ENCODE measurements around the gene MAP3K7. TPM values are rescaled to one million over a fixed set of nuclear protein-coding genes. Genes with fewer than 3 reads are reported as not detected.

The MAP3K7 gene
- total and polyA plus RNA-seq, 11 donors, result 9.6 to 26.1 (median 18.0) TPM

DNA sequence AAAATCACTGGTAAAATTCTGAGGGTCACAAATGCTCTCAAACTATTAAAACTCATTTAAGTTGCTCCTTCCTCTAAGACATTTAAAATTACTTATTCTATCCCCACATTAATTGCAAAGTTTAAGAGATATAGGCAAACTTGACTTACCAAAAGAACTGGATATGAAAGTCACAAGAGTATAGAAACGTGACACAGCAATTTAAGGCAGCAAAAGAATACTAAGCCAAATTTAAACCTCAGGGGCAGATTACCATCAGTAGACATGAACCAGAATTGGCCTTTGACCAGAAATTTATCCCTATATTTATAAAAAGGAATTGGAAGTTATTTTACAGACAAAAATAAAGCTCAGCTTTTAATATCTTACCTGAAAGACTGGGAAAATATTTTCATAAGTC, 56.0 kb downstream of the MAP3K7 start:
- no peak overlapping the region for H3K27ac ChIP-seq

DNA sequence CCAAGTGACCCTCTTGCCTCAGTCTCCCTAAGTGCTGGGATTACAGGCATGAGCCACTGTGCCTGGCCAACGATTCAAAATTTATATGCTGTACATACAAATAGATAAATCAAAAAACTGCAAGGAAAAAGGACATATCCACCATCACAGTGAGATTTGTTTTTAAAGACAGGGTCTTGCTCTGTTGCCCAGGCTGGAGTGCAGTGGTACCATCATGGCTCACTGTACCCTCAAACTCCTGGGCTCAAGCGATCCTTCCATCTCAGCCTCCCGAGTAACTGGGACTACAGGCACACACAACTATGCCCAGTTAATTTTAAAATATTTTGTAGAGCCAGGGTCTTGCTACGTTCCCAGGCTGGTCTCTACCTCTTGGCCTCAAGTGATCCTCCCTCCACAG, 61.5 kb downstream of the MAP3K7 start:
- Histone ChIP-seq H3K36me3 (peaks cover 0 to 66% (median 34%) of the 10 kb centered on the region in 9 donors), H3K4me1 (peaks cover 0 to 7% (median 0%) of the 10 kb centered on the region in 12 donors), H3K27me3 (no peaks in the 10 kb centered on the region), H3K27ac (no peak overlapping the region), H3K4me3 (no peak overlapping the region), H3K9me3 (no peaks in the 10 kb centered on the region)
- no peak for ATAC-seq
- no peak for TF ChIP-seq POLR2A (IDR thresholded peaks at IDR 0.05)
- TF ChIP-seq, protein P1, sequence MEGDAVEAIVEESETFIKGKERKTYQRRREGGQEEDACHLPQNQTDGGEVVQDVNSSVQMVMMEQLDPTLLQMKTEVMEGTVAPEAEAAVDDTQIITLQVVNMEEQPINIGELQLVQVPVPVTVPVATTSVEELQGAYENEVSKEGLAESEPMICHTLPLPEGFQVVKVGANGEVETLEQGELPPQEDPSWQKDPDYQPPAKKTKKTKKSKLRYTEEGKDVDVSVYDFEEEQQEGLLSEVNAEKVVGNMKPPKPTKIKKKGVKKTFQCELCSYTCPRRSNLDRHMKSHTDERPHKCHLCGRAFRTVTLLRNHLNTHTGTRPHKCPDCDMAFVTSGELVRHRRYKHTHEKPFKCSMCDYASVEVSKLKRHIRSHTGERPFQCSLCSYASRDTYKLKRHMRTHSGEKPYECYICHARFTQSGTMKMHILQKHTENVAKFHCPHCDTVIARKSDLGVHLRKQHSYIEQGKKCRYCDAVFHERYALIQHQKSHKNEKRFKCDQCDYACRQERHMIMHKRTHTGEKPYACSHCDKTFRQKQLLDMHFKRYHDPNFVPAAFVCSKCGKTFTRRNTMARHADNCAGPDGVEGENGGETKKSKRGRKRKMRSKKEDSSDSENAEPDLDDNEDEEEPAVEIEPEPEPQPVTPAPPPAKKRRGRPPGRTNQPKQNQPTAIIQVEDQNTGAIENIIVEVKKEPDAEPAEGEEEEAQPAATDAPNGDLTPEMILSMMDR (IDR thresholded peaks at IDR 0.05), result no peak
- no peak for DNase-seq
- intact Hi-C loops (cut with DNase I), result no loop called here
- 95 to 99% (median 96%) methylated on average over 4 of the region's 4 CpGs for WGBS, 4 donors

More for the DNA sequence above, 56.0 kb downstream of the MAP3K7 start:
- no peak for TF ChIP-seq POLR2A (IDR thresholded peaks at IDR 0.05)
- TF ChIP-seq, protein P1 (IDR thresholded peaks at IDR 0.05), result no peak
- no peaks in the 10 kb centered on the region for H3K9me3 ChIP-seq
- H3K36me3 ChIP-seq, result peaks cover 0 to 69% (median 11%) of the 10 kb centered on the region in 9 donors
- peaks cover 0 to 13% (median 0%) of the 10 kb centered on the region in 12 donors for H3K4me1 ChIP-seq
- intact Hi-C loops (cut with DNase I), result no loop called here
- H3K4me3 ChIP-seq, result no peak overlapping the region
- no peaks in the 10 kb centered on the region for H3K27me3 ChIP-seq
- 35 to 51% (median 46%) methylated on average over 1 of the region's 1 CpG for WGBS, 4 donors
- ATAC-seq, result no peak
- no peak for DNase-seq

DNA sequence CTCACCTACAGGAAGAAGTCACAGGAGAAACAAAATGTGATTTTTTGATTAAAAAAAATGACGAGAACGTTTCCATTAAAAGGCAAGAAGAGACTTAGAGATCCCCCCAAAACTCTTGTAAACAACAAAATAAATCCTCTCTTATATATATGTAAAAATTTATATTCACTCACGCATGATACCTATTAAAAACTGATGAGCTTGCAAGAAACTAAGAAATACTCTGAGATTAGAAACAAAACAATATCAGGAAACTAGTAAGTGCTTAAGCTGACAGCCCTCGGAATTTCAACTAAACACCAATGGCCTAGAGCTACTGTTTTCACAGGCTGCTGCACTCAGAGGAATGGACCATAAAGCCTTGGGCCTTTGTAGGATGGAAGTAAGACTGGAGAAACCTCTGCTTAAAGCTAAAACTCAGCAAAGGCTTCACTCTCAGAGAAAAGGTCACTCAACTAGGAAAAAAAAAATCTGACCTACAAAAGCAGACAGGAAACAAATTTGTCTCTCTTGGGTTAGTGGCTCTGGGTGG, 63.0 kb downstream of the MAP3K7 start:
- Histone ChIP-seq H3K4me1 (peaks cover 0 to 3% (median 0%) of the 10 kb centered on the region in 12 donors), H3K4me3 (no peak overlapping the region), H3K27me3 (no peaks in the 10 kb centered on the region), H3K27ac (no peak overlapping the region), H3K9me3 (no peaks in the 10 kb centered on the region), H3K36me3 (peaks cover 0 to 66% (median 50%) of the 10 kb centered on the region in 9 donors)
- no peak for TF ChIP-seq POLR2A (IDR thresholded peaks at IDR 0.05)
- TF ChIP-seq, protein P1 (IDR thresholded peaks at IDR 0.05), result no peak
- intact Hi-C loops (cut with DNase I), result no loop called here
- 78 to 83% (median 81%) methylated on average over 4 of the region's 4 CpGs for WGBS, 4 donors
- no peak for ATAC-seq
- no peak for DNase-seq

DNA sequence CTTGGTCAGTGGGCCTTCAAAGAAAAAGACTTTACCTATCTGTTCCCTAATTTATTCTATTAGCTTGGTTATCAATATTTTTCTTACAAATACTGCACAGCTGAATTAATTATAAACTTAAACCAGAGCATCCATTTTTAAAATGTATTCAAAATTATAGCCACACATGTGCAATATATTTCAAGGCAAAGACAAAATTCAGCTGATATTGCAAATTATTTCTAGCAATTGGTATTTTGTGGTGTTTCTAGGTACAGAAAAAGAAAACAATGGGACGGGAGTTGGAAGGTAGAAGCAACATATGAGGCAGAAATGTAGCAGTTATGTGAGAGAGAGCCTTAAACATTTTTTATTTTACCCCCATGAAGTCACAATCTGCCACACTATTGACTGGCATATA, 64.9 kb downstream of the MAP3K7 start:
- Histone ChIP-seq H3K27ac (no peak overlapping the region), H3K4me1 (peaks cover 0 to 3% (median 0%) of the 10 kb centered on the region in 12 donors), H3K9me3 (no peaks in the 10 kb centered on the region), H3K4me3 (no peak overlapping the region), H3K36me3 (peaks cover 3 to 76% (median 67%) of the 10 kb centered on the region in 9 donors), H3K27me3 (no peaks in the 10 kb centered on the region)
- intact Hi-C loops (cut with DNase I), result no loop called here
- DNase-seq (no peak), ATAC-seq (no peak)
- 92 to 100% (median 98%) methylated on average over 1 of the region's 1 CpG for WGBS, 4 donors
- TF ChIP-seq, protein P1 (IDR thresholded peaks at IDR 0.05), result no peak
